ENCODE measurements around the gene ALKBH3. TPM values are rescaled to one million over a fixed set of nuclear protein-coding genes. Genes with fewer than 3 reads are reported as not detected.

Gene ALKBH3
- total RNA-seq, 2 donors from 2014 or later = 81.7 to 84.4 TPM

GRCh38 chr11:43927925-43928707 is 47.5 kb downstream of the ALKBH3 start:
- Mint-ChIP-seq H3K4me3 (no peak overlapping the region), H3K9me3 (no peaks in the 10 kb centered on the region), H3K4me1 (ENCODE audit: low read depth) (peaks cover 6% of the 10 kb centered on the region), H3K27me3 (ENCODE audit: low read depth) (no peaks in the 10 kb centered on the region), H3K27ac (no peak overlapping the region), H3K36me3 (ENCODE audit: insufficient read depth in 2 of 2) (no peaks in the 10 kb centered on the region)
- no peak for ATAC-seq (replicated peaks in 1 of 2)
- DNase-seq = no peak

- Mint-ChIP-seq H3K27me3 (ENCODE audit: low read depth) (no peaks in the 10 kb centered on the region), H3K27ac (no peak overlapping the region), H3K36me3 (ENCODE audit: insufficient read depth in 2 of 2) (no peaks in the 10 kb centered on the region), H3K4me3 (no peak overlapping the region), H3K4me1 (ENCODE audit: low read depth) (peaks cover 6% of the 10 kb centered on the region), H3K9me3 (no peaks in the 10 kb centered on the region)
- DNase-seq (no peak), ATAC-seq (replicated peaks in 1 of 2) (no peak)
Measured at GRCh38 chr11:43928721-43929120, 48.1 kb downstream of the ALKBH3 start.

- Mint-ChIP-seq H3K27me3 (ENCODE audit: low read depth) (peaks cover 12% of the 10 kb centered on the region), H3K4me3 (no peak overlapping the region), H3K9me3 (no peaks in the 10 kb centered on the region), H3K4me1 (ENCODE audit: low read depth) (peaks cover 6% of the 10 kb centered on the region), H3K36me3 (ENCODE audit: insufficient read depth in 2 of 2) (no peaks in the 10 kb centered on the region), H3K27ac (no peak overlapping the region)
- DNase-seq (no peak), ATAC-seq (replicated peaks in 1 of 2) (no peak)
Measured at GRCh38 chr11:43930868-43931716, 50.5 kb downstream of the ALKBH3 start.

- H3K9me3 Mint-ChIP-seq = no peaks in the 10 kb centered on the region
- H3K36me3 Mint-ChIP-seq (ENCODE audit: insufficient read depth in 2 of 2) = no peaks in the 10 kb centered on the region
- H3K4me1 Mint-ChIP-seq (ENCODE audit: low read depth) = peaks cover 6% of the 10 kb centered on the region
- H3K27me3 Mint-ChIP-seq (ENCODE audit: low read depth) = peaks cover 15% of the 10 kb centered on the region
- no peak for DNase-seq
- ATAC-seq (replicated peaks in 1 of 2) = no peak
- H3K27ac Mint-ChIP-seq = no peak overlapping the region
- H3K4me3 Mint-ChIP-seq = no peak overlapping the region
Measured at GRCh38 chr11:43931717-43932039, 51.0 kb downstream of the ALKBH3 start.

GRCh38 chr11:43933226-43933607 is 52.6 kb downstream of the ALKBH3 start:
- Mint-ChIP-seq H3K36me3 (ENCODE audit: insufficient read depth in 2 of 2) (no peaks in the 10 kb centered on the region), H3K27me3 (ENCODE audit: low read depth) (peaks cover 30% of the 10 kb centered on the region), H3K4me3 (no peak overlapping the region), H3K4me1 (ENCODE audit: low read depth) (peaks cover 6% of the 10 kb centered on the region), H3K27ac (no peak overlapping the region), H3K9me3 (no peaks in the 10 kb centered on the region)
- no peak for DNase-seq
- ATAC-seq (replicated peaks in 1 of 2) = no peak

- H3K4me3 Mint-ChIP-seq = no peak overlapping the region
- no peaks in the 10 kb centered on the region for H3K9me3 Mint-ChIP-seq
- peaks cover 6% of the 10 kb centered on the region for H3K4me1 Mint-ChIP-seq (ENCODE audit: low read depth)
- no peaks in the 10 kb centered on the region for H3K36me3 Mint-ChIP-seq (ENCODE audit: insufficient read depth in 2 of 2)
- no peak for ATAC-seq (replicated peaks in 1 of 2)
- no peak for DNase-seq
- H3K27me3 Mint-ChIP-seq (ENCODE audit: low read depth) = peaks cover 32% of the 10 kb centered on the region
- H3K27ac Mint-ChIP-seq = no peak overlapping the region
Measured at GRCh38 chr11:43933608-43934551, 53.2 kb downstream of the ALKBH3 start.

- ATAC-seq (replicated peaks in 1 of 2) = no peak
- no peak for DNase-seq
- Mint-ChIP-seq H3K27ac (no peak overlapping the region), H3K36me3 (ENCODE audit: insufficient read depth in 2 of 2) (no peaks in the 10 kb centered on the region), H3K4me3 (no peak overlapping the region), H3K27me3 (ENCODE audit: low read depth) (peaks cover 40% of the 10 kb centered on the region), H3K4me1 (ENCODE audit: low read depth) (peaks cover 6% of the 10 kb centered on the region), H3K9me3 (no peaks in the 10 kb centered on the region)
Measured at GRCh38 chr11:43934601-43935423, 54.2 kb downstream of the ALKBH3 start.

GRCh38 chr11:43935424-43935979 is 54.9 kb downstream of the ALKBH3 start:
- ATAC-seq (replicated peaks in 1 of 2) (no peak), DNase-seq (no peak)
- no peak overlapping the region for H3K4me3 Mint-ChIP-seq
- H3K27me3 Mint-ChIP-seq (ENCODE audit: low read depth) = peaks cover 47% of the 10 kb centered on the region
- no peak overlapping the region for H3K27ac Mint-ChIP-seq
- H3K9me3 Mint-ChIP-seq = no peaks in the 10 kb centered on the region
- H3K4me1 Mint-ChIP-seq (ENCODE audit: low read depth) = peaks cover 6% of the 10 kb centered on the region
- H3K36me3 Mint-ChIP-seq (ENCODE audit: insufficient read depth in 2 of 2) = no peaks in the 10 kb centered on the region

- DNase-seq (no peak), ATAC-seq (replicated peaks in 1 of 2) (no peak)
- H3K36me3 Mint-ChIP-seq (ENCODE audit: insufficient read depth in 2 of 2) = no peaks in the 10 kb centered on the region
- no peak overlapping the region for H3K4me3 Mint-ChIP-seq
- H3K27me3 Mint-ChIP-seq (ENCODE audit: low read depth) = peaks cover 53% of the 10 kb centered on the region
- no peak overlapping the region for H3K27ac Mint-ChIP-seq
- H3K4me1 Mint-ChIP-seq (ENCODE audit: low read depth) = peaks cover 4% of the 10 kb centered on the region
- H3K9me3 Mint-ChIP-seq = no peaks in the 10 kb centered on the region
Measured at GRCh38 chr11:43936076-43936475, 55.4 kb downstream of the ALKBH3 start.

- Mint-ChIP-seq H3K27me3 (ENCODE audit: low read depth) (peaks cover 63% of the 10 kb centered on the region), H3K4me1 (ENCODE audit: low read depth) (peaks cover 6% of the 10 kb centered on the region), H3K4me3 (no peak overlapping the region), H3K9me3 (no peaks in the 10 kb centered on the region), H3K27ac (no peak overlapping the region), H3K36me3 (ENCODE audit: insufficient read depth in 2 of 2) (peaks cover 2 to 3% of the 10 kb centered on the region in 2 donors)
- ATAC-seq (replicated peaks in 1 of 2) (no peak), DNase-seq (no peak)
Measured at GRCh38 chr11:43937434-43938411, 57.1 kb downstream of the ALKBH3 start.

- ATAC-seq (replicated peaks in 1 of 2) = no peak
- Mint-ChIP-seq H3K4me3 (peak overlapping the region; percentile 75 to 89), H3K9me3 (no peaks in the 10 kb centered on the region), H3K27ac (no peak overlapping the region), H3K36me3 (ENCODE audit: insufficient read depth in 2 of 2) (peaks cover 6 to 8% of the 10 kb centered on the region in 2 donors), H3K4me1 (ENCODE audit: low read depth) (peaks cover 24% of the 10 kb centered on the region), H3K27me3 (ENCODE audit: low read depth) (peaks cover 81% of the 10 kb centered on the region)
- no peak for DNase-seq
Measured at GRCh38 chr11:43941257-43941994, 60.8 kb downstream of the ALKBH3 start.
